ENCODE measurements around the gene MRS2. TPM values are rescaled to one million over a fixed set of nuclear protein-coding genes. Genes with fewer than 3 reads are reported as not detected.

MRS2 gene
- total RNA-seq, 1 experiment from 2014 or later, result 85.8 TPM

DNA sequence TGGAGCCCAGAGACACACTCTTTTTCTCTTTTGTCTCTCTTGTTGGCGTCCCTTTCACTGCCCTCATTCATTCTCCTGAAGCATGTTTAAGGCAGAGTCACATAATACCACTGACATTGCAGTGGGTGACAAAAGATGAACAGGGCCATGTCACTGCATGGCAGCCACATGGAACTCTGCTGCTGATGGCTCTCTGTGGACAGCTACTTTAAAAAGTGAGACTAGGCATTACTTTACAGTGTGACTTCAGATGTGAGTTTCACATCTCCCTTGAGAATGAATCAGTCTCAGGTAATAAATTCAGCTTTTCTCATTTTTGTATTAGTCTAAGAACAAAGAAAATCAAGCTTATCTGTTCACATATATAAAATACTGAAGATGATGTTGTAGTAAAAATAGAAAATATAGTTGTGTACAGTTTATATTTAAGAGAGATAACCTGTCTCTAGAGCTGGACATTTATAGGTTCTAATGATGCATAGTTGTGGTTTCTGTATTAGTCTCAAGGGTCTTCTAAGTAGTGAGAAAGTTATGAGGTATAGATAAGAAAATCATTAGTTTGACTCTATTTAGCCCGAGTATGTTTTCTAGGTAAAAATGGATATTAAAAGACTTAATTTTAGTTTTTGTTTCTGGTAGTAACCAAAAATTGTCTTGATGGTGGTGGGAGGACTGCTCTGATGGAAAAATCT, 6.1 kb downstream of the MRS2 start:
- H3K14ac ChIP-seq (ENCODE audit: insufficient read depth, low read length), result no peak overlapping the region
- Mint-ChIP-seq H3K4me3 (no peak overlapping the region), H3K27me3 (ENCODE audit: low read depth) (no peaks in the 10 kb centered on the region), H3K27ac (no peak overlapping the region; a peak in 1 of 7 replicates), H3K4me1 (peaks cover 16 to 24% of the 10 kb centered on the region in 2 experiments), H3K36me3 (ENCODE audit: insufficient read depth in 1 of 3, low read depth in 3 of 3) (peaks cover 25 to 75% (median 52%) of the 10 kb centered on the region in 3 experiments; a peak in 6 of 7 replicates), H3K9me3 (no peaks in the 10 kb centered on the region)
- H2BK12ac ChIP-seq (ENCODE audit: insufficient read length, low read depth, low read length), result no peak overlapping the region
- no peaks in the 10 kb centered on the region; the same call in 1 of the 2 replicates for H3K4me1 ChIP-seq (ENCODE audit: insufficient read depth, low read length)
- H3K23me2 ChIP-seq (ENCODE audit: insufficient read length, low read depth, low read length, poor library complexity, severe bottlenecking), result no peaks in the 10 kb centered on the region
- no peak overlapping the region for H4K8ac ChIP-seq (replicated peaks; ENCODE audit: insufficient read length, low read depth, low read length)
- H3K4me2 ChIP-seq (ENCODE audit: insufficient read depth, insufficient read length, low read length), result no peak overlapping the region
- H3K27me3 ChIP-seq (ENCODE audit: insufficient read depth, low read length), result no peaks in the 10 kb centered on the region
- peaks cover 4% of the 10 kb centered on the region for H3K79me1 ChIP-seq (ENCODE audit: insufficient read depth, low read depth, low read length, poor library complexity, severe bottlenecking)
- H2BK20ac ChIP-seq (ENCODE audit: low read depth, low read length, poor library complexity, severe bottlenecking), result no peak overlapping the region
- peaks cover 10% of the 10 kb centered on the region; the same call in 1 of the 2 replicates for H3K79me2 ChIP-seq (ENCODE audit: insufficient read depth, low read length)
- DNase-seq, result no peak
- H2AK5ac ChIP-seq (ENCODE audit: insufficient read length, low read length), result no peak overlapping the region
- H3K56ac ChIP-seq (ENCODE audit: insufficient read length, low read depth, low read length), result no peak overlapping the region
- H3K27ac ChIP-seq (ENCODE audit: insufficient read length, low read depth, low read length), result no peak overlapping the region
- H3K9ac ChIP-seq (ENCODE audit: extremely low read depth, insufficient read length, low read length), result no peak overlapping the region
- TF ChIP-seq, protein P1, sequence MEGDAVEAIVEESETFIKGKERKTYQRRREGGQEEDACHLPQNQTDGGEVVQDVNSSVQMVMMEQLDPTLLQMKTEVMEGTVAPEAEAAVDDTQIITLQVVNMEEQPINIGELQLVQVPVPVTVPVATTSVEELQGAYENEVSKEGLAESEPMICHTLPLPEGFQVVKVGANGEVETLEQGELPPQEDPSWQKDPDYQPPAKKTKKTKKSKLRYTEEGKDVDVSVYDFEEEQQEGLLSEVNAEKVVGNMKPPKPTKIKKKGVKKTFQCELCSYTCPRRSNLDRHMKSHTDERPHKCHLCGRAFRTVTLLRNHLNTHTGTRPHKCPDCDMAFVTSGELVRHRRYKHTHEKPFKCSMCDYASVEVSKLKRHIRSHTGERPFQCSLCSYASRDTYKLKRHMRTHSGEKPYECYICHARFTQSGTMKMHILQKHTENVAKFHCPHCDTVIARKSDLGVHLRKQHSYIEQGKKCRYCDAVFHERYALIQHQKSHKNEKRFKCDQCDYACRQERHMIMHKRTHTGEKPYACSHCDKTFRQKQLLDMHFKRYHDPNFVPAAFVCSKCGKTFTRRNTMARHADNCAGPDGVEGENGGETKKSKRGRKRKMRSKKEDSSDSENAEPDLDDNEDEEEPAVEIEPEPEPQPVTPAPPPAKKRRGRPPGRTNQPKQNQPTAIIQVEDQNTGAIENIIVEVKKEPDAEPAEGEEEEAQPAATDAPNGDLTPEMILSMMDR (conservative IDR thresholded peaks at IDR 0.05), result no peak
- H3K18ac ChIP-seq (ENCODE audit: insufficient read length, low read depth, low read length), result no peak overlapping the region
- no peak overlapping the region for H3K23ac ChIP-seq (ENCODE audit: insufficient read length, low read depth, low read length)
- H3K4ac ChIP-seq (ENCODE audit: low read depth, low read length), result no peak overlapping the region
- H3T11ph ChIP-seq (ENCODE audit: low read length), result no peak overlapping the region
- no peak overlapping the region for H2BK120ac ChIP-seq (ENCODE audit: low read depth, low read length, poor library complexity, severe bottlenecking)
- no CpG with 5 or more reads among the region's 2 CpGs for WGBS (ENCODE audit: extremely low coverage, insufficient read length, low lambda C conversion rate)
- no peak overlapping the region for H2AFZ ChIP-seq (ENCODE audit: low read length)
- no peak overlapping the region for H2BK5ac ChIP-seq (ENCODE audit: insufficient read length, low read length)
- H2BK15ac ChIP-seq (ENCODE audit: low read depth, low read length), result no peak overlapping the region
- no peak overlapping the region for H4K5ac ChIP-seq (ENCODE audit: insufficient read length, low read depth, low read length)
- no peak overlapping the region for H4K91ac ChIP-seq (ENCODE audit: insufficient read length, low read depth, low read length)
- H3K9me3 ChIP-seq (ENCODE audit: control insufficient read depth, low read depth, low read length), result no peaks in the 10 kb centered on the region
- H4K20me1 ChIP-seq (ENCODE audit: control insufficient read depth, insufficient read depth, insufficient read length), result no peaks in the 10 kb centered on the region

Measured in H9 (cell line).